Left forelimb (tissue), 1 donor: ENCODE data around the gene PSMD10.

ENCODE experiments used
- DNase-seq: peaks from one replicate; pipeline ENCODE4 v3.0.0-alpha.2; 2018; ENCODE audit warnings: low spot score

The PSMD10 gene, protein sequence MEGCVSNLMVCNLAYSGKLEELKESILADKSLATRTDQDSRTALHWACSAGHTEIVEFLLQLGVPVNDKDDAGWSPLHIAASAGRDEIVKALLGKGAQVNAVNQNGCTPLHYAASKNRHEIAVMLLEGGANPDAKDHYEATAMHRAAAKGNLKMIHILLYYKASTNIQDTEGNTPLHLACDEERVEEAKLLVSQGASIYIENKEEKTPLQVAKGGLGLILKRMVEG

DNA sequence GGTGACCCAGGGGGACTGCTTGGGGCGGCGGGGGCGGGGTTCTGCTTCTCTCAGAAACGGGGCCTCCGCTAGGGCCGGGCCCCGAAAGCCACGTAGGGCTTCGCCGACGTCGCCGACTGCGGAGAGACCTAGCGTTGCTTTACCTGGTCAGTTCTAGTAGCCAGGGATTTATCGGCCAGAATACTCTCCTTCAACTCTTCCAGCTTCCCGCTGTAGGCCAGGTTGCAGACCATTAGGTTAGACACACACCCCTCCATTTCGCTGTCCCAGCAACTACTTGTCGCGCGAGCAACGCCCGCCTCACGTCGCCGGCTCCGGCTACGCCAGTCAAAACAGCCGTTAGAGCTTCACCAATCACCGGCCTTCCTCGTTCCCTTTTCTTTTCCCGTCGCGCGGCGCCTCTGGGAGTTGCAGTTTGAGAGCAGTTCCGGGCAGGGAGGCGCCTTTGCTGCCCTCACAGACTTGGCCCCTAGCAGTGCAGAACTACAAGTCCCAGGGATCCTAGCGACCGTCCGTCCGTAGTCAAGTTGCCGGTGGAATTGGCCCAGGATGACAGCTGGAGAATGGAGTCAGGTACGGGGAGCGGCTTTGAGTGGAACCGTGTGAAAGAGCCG, at the start of gene PSMD10, which contains the start of gene ATG4A:
Gene PSMD10 (minus strand): TSS at position 279 of the 614 bp plus-strand sequence. CDS start 22 bp downstream, at position 257.
Gene ATG4A (plus strand): TSS at position 515 of the 614 bp plus-strand sequence. CDS start 49 bp downstream, at position 564.
- peak; percentile 88 for DNase-seq

DNA sequence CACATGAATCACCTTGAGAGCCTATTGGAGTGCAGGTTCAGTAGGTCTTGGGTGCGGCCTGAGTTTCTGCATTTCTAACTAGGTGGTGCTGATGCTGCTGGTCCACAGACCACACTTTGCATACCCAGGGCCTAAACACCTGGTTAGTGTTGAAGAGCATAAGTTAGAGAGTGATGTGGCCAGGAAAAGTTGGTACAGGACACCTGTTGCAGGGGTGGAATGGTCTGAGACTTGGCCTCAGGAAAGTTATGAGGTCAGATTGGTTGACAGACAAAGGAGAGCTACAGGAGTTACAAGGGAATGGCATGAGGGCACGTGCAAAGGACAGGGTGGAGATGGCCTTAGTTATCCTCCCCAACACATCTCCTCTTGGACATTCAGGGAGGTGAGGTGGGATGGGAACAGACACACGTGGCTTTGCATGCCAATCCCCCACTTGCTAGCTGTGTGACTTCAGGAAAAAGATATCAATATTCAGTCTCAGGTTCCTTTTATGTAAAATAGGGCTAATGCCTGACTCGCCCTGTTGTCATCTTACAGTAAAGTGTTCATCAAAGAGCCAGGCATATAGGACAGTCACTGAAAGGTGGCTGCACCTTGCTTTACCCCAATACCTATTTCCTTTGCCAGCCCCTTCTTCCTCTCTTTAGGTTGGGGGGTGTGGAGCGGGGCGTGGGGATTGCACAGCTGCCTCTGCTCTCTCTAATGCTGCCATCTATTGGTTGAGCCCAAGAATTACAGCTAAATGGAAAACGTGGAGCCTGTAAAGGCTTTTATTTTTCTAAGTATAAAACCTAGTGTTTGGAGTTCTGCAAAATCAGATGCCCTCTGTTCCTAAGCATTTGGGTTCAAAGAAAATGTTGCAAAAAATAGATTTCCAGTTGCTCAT, 47.7 kb upstream of the PSMD10 start:
- DNase-seq = no peak

DNA sequence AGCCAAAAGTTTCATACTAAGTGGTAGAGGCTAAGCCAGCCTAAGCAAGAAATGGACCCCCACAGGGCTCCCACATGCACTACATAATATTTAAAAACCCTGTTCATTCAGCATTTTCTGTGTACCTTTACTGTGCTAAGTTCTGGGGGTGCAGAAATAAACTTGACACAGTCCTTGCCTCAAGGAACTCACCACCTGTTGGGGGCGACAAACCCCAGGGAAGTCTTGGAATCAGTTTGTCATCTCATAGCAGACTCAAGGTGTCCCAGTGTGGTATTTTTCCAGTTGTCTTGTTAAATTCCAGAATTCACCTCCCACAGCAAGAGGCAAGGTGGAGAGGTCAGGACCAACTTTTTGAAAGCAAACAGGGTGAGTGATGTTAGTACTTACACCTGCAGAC, 43.4 kb upstream of the PSMD10 start:
- no peak for DNase-seq

DNA sequence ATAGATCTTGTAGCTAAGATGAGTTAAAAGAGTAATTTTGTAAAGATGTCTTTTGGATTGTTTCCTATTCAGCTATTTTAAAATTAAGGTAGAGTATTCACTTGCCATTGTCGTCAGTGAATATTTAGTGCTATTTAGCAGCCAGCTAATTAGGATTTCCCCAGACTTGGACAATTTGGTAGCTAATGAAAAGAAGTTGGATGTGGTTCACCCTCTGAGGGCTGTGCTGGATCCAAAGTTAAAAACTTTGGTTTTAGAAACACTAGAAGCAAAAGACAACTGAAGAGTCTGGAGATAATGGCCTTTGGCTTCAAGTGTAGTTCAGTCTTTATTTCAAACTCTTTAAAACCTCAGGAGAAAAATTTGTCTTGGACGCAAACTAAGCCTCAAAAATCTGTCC, 41.5 kb upstream of the PSMD10 start:
- DNase-seq = no peak

DNA sequence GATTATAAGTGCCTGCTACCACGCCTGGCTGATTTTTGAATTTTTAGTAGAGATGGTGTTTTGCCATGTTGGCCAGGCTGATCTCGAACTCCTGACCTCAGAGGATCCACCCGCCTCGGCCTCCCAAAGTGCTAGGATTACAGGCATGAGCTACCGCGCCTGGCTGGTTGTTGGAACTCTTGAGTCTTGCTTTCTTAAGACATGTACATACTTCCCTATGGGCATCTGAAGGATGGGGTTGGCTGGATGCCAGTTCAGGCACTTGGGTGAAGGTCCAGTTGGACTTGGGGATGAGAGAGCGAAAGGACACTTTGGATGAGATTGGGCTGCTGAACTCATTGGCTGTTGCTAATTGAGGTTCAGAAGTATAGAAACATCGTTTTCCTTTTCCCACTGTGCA, 40.7 kb upstream of the PSMD10 start:
- no peak for DNase-seq

DNA sequence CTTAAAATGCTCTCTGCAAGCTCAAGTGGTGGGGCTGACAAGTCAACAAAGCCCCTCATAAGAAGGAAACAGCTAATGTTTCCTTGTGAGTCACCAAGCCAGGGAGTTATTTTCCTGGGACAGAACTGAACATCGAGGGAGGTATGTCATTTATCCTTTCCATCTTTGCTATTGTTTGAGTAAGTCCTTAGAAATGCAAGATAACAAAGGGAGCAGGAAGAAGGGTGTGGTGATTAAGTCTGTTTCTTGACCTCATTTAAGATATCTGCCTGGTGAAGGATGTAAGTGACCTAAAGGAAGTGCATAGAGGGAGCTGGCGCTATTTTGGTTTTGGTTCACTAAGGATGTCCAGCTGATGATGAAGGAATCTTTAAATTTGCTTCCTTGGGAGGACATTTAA, 40.1 kb upstream of the PSMD10 start:
- no peak for DNase-seq

DNA sequence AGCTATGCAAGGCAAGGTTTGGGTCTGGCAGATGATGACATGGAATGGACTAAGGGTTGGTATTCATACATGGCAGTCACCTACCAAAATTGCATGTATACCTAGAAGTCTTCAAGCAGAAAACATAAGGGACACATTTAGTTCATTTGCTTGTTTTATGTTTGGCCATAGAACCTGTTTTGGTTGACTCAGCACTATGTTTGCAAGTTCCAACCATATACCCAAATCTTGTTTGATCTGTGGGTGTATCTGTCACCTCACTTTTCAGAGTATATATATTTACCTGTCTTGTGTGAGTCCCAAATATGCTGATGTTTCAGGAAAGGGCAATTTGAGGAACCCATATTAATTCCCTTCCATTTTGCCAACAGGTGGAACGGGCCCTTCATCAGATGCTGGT, 39.5 kb upstream of the PSMD10 start:
- no peak for DNase-seq

DNA sequence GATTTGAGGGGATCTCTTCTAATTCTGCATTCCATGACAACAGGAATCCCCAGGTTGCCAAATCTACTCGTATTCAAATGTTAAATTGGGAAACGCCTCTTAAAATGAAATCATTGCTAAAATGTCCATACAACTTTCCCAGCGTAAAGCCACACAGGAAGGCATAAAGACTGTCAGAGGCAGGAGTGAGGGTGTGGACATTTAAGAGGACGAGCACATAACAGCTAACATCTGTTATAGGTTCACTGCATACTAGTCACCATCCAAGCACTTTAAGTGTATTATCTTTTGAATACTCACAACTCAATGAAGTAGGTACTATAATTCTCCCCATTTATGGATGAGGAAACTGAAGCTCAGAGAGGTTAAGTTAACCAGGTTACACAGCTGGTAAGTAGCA, 35.8 kb upstream of the PSMD10 start:
- no peak for DNase-seq

DNA sequence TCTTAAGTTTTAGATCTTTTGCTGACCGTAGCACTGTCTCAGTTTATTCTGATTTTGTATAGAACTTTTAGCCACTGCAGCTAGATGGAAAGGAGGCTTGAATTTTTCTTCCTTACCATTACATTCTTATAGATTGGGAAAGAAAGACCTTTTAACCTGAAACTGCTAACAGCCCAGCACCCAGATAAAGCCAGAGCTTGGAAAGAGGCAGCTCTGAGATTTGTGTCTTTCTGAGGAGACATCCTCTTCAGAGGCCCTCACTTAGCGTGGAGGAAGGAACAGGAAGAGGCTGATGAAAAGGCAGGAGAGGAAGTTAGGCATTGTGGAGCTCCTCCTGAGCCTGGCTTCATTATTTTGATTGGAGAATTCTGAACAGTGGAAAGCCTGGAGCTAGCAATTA, 35.3 kb upstream of the PSMD10 start:
- DNase-seq = no peak

DNA sequence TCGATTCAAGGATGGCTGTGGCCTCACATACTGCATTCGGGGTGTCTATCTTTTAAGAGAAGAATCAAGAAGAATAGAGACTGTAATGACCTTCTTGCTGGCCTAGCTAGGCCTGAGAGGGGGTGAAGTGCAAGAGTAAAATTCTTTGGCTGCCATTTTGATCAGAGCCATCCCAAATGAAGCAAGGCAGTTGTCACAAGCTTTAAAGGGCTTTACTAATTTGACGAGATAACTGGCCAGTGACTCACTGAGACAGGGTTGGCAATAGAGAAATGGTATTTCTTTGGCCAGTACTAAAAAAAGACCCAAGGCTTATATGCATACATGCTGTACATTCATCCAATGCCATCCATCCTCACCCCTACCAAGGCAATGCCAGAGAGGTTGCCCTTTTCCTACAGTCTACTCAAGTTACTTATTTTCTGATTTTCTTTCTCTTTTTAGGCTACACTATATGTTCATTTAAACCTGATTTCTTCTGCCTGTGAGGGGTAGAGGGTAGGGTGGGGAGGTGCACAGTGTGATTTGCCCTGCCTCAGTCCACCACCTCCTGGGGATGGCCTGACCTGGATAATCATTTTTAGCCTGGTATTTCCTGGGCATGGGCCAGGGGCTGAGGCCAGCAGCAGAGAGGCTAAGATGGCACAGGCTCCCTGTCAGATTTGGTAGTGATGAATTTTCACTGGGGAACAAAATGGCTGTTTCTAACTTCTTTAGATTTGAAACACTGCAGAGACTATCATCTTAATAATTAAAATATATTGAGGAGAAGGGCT, 32.4 kb upstream of the PSMD10 start:
- DNase-seq = no peak

DNA sequence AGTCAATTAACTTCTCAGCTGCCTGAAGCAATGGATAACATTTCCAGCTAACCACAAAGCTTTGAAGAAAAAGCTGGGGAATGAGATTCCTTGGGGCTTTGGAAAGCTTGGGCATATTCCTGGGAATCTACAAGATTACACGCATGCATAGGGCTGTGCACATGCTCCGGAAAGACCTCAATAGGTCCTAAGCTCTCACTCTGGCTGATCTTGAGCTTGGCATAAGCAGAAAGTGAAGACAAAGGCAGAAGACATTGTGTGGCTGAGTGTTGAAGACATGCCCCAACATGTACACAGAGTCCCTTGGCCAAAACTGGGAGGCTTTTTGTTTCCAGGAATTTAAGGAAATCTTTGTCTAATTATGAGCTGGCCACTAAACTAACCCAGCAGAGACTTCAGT, 31.4 kb upstream of the PSMD10 start:
- no peak for DNase-seq

DNA sequence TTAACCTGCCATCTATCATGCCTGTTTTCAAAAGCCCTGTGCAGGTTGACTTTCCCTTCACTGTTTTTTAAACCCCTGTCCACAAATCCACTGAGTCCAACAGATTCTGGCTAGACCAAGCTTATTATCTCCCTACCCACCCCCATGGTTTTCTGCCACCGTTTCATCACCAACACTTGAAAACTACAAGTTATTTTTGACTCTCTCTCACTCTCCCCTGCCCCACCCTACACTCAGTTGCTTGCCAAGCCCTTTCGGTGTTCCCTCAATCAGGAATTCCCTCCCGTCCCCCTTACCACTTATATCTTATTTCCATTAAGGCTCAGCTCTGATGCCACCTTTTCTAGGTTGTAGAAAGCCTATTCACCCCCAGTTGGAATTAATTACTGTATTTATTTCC, 29.9 kb upstream of the PSMD10 start:
- no peak for DNase-seq

DNA sequence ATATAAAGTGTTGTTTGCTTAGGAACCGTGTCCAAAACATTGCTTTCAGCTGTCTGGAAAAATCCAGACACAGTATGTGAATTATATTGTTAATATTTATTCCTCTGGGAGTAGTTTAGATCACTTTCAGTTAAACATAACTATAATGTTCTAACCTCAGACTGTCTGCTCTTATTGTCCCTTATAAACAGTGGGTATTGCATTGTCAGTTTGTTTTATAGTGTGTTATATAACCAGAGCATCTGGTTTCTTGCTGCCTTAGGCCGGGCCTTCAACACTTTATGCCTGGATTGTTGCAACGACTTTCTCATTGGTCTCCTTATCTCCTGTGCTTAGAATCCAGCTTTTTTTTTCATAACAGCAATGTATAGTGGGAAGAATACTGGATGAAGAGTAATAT, 26.6 kb upstream of the PSMD10 start:
- DNase-seq = no peak

DNA sequence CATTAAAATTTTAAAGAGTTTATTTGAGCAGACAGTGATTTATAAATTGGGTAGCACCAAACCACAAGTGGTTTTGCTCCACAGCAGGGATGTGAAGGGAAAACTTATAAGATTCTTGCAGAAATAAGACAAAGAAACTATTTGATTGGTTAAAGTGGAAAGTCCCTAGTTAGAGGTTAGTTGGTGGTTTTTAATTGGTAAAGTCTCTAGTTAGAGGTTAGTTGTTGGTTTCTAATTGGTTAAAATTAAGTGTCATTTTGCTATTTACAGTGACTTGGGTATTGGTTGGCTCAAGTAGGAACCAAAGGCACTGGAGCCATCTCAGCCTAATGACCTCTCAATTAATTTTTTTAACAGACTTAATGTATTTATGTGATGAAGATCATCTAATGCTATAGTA, 23.2 kb upstream of the PSMD10 start:
- no peak for DNase-seq

DNA sequence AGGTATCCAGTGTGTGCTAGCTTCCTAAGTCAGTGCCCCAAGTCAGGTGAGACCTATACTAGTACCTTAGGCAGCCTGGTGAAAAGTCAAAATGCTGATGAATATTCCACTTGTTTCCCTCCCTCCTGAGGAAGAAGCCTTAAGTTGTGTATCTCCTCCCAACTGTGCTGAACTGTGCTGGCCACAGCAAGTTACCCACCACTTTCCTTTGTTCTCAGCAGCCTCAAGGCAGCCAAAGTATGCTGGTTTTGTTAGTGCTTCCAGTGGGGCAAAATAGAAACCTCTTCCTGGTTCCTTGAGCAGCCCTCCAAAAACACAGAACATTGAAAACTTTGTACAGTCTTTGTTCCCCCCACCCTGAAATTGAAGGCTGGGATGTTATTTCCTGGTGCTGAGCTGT, 14.1 kb upstream of the PSMD10 start:
- DNase-seq = no peak

DNA sequence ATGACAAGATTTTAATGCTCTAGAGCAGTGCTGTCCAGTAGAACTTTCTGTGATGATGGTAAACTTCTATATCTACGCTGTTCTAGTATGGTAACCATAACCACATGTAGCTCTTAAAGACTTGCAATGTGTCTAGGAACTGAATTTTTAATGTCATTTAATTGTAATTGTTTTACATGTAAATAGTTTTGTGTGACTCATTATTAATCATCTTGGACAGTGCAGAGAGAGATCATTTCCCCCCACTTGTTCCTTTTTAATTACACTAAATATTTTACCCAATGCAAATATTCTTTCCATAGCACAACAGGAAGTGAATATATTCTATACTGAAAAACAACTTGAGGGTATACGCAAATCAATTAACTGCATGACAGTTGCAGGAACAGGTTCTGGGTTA, 6.0 kb upstream of the PSMD10 start:
- no peak for DNase-seq

DNA sequence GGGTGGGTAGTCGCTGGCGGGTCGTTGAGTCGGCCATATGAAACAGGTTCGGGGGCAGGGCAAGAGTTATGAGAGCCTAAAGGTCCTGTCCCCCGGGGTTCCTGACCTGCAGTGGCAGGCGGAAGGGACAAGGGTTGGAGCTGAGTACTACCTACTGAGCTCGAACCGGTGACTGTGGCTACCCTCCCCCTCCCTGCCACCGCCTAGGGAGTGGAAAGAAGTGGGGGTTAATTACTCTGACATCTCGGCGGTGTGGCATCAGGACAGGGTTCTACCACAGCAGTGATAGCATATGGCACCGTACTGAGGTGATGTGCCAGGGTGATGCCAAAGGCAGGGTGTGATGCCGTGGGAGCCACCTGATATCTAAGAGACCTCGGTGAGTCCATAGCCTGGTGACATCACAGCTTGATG, 543 bp upstream of the PSMD10 start:
- DNase-seq = no peak

DNA sequence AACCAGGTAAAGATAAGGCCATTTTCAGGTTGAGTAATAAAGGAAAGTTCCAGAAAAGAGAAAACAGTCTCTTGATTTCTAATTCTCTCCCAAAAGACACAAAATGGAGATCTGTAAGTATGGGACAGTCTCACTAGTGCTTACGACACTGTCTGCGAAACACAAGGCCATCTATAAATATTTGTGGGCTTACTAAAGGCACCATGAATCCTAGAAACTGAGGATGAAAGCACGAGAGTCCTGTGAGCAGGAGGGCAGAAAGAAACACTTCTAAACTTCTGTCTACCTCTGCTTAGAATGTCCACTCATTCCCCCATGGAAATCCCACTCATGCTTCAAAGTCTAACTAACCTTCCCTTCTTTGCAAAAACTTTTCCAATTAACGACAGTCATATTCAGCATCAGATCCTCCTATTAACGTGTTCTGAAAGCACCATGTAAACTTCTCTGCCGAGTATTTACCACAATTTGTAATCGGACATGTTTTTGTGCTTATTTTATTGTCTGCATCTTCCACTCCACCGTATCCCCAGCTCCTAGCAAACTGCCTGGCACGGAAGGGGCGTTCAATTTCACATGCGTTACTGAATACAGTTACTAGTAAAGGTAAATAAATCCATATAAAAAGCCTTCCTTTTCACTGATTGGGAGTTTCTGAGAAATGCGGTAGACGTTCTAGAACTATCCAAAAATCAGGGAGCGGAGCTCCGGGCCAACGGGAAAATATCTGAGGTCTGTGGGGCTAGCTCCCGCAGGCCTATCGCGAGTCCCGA, 665 bp downstream of the PSMD10 start:
- no peak for DNase-seq

DNA sequence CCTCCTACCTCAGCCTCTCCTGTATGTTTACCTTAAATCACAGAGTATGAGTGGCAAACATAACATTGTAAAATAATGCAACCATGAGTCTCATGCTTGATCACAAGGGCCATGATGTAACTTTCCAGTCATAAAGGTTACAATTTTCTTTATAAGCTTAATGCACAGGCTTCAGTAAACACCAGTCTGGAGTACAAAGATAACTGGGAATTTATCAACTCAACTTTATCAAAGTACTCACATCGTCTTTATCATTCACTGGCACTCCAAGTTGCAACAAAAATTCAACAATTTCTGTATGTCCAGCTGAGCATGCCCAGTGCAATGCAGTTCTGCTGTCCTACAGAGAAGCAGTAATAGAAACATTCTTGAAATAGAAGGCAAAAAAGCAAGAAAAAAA, 2.8 kb downstream of the PSMD10 start:
- DNase-seq = no peak

DNA sequence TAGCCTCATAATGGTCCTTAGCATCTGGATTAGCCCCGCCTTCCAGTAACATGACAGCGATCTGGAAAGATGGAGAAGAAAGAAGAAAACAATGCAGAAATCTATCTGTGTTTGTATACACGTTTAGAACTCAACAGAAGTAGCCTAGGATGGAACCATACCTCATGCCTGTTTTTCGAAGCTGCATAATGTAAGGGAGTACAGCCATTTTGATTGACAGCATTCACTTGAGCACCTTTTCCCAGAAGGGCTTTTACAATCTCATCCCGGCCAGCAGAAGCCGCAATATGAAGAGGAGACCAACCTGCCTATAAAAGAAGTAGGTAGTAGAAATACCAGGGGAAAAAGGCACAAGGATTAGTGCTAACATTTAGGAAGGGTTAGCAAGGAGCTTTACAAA, 3.5 kb downstream of the PSMD10 start:
- DNase-seq = no peak

DNA sequence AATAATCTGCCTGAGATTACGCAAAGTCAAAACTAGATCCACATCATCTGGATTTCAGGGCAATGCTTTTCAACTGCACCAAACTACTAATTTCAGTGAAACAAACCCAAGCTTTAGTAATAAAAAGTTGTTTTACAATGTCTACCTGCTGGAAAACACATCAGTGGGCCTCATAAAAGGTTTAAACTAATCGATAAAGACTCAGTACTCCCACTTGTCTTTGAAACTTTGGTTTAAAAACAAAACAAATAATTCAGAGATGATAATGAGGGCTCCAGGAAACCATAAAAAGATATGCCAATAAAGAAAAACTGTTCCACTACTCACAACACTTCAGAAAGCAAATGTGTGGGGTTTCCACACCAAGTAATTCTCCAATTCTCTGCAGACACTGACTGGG, 10.2 kb downstream of the PSMD10 start:
- DNase-seq = no peak

DNA sequence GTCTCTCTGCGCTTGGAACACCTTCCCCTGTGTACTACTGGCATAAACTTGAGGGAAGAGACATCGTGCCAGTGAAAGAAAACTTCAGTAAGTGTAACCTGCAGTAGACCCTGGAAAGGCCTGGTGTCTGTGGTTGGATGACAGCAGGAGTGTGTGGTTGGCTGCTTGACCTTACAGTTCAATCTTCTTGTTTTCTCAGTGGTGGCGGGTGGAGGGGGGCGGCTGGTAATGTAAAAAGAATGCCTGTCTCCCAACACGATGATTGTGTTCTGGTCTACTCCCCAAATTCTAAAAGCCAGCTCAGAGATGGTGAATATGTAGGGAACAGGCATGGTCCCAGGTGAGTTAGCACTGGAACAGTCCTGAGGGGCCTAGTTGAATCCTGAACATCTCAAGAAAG, 18.6 kb downstream of the PSMD10 start:
- DNase-seq = no peak
